ENCODE measurements around the gene SMTNL1.

The SMTNL1 gene

GRCh38 chr11:57543593-57543992 lies 6.2 kb downstream of the SMTNL1 start:
- DNase-seq (ENCODE audit: low read depth in 1 of 2, low spot score in 1 of 2) = no peak

GRCh38 chr11:57544566-57544965 lies 7.2 kb downstream of the SMTNL1 start:
- DNase-seq (ENCODE audit: low read depth in 1 of 2, low spot score in 1 of 2) = no peak

GRCh38 chr11:57545883-57546282 lies 8.5 kb downstream of the SMTNL1 start:
- no peak for DNase-seq (ENCODE audit: low read depth in 1 of 2, low spot score in 1 of 2)

GRCh38 chr11:57546451-57546850 lies 9.1 kb downstream of the SMTNL1 start:
- DNase-seq (ENCODE audit: low read depth in 1 of 2, low spot score in 1 of 2) = no peak

- no peak for DNase-seq (ENCODE audit: low read depth in 1 of 2, low spot score in 1 of 2)
Measured at GRCh38 chr11:57546869-57547475, 9.6 kb downstream of the SMTNL1 start.

GRCh38 chr11:57547854-57548377 lies 10.5 kb downstream of the SMTNL1 start:
- no peak for DNase-seq (ENCODE audit: low read depth in 1 of 2, low spot score in 1 of 2)

- DNase-seq (ENCODE audit: low read depth in 1 of 2, low spot score in 1 of 2) = no peak
Measured at GRCh38 chr11:57549983-57550382, 12.6 kb downstream of the SMTNL1 start.

GRCh38 chr11:57551941-57552340 lies 14.5 kb downstream of the SMTNL1 start:
- DNase-seq (ENCODE audit: low read depth in 1 of 2, low spot score in 1 of 2) = no peak

GRCh38 chr11:57552479-57552878 lies 15.1 kb downstream of the SMTNL1 start:
- no peak for DNase-seq (ENCODE audit: low read depth in 1 of 2, low spot score in 1 of 2)

GRCh38 chr11:57555393-57555792 lies 18.0 kb downstream of the SMTNL1 start:
- DNase-seq (ENCODE audit: low read depth in 1 of 2, low spot score in 1 of 2) = no peak

- no peak for DNase-seq (ENCODE audit: low read depth in 1 of 2, low spot score in 1 of 2)
Measured at GRCh38 chr11:57556041-57556440, 18.6 kb downstream of the SMTNL1 start.

GRCh38 chr11:57560146-57560545 lies 22.8 kb downstream of the SMTNL1 start:
- DNase-seq (ENCODE audit: low read depth in 1 of 2, low spot score in 1 of 2) = no peak

- DNase-seq (ENCODE audit: low read depth in 1 of 2, low spot score in 1 of 2) = no peak
Measured at GRCh38 chr11:57562596-57562995, 25.2 kb downstream of the SMTNL1 start.

GRCh38 chr11:57566005-57566904 lies 28.9 kb downstream of the SMTNL1 start:
- no peak for DNase-seq (ENCODE audit: low read depth in 1 of 2, low spot score in 1 of 2)

- DNase-seq (ENCODE audit: low read depth in 1 of 2, low spot score in 1 of 2) = no peak
Measured at GRCh38 chr11:57566905-57567514, 29.6 kb downstream of the SMTNL1 start.

GRCh38 chr11:57567515-57568329 lies 30.3 kb downstream of the SMTNL1 start, which contains the start of gene UBE2L6:
Gene UBE2L6 (minus strand): TSS chr11:57567672. CDS start chr11:57567611, 61 bp downstream.
- DNase-seq (ENCODE audit: low read depth in 1 of 2, low spot score in 1 of 2) = peak; percentile 40 to 57

GRCh38 chr11:57568330-57568766 lies 31.0 kb downstream of the SMTNL1 start:
- peak; percentile 71 to 86 for DNase-seq (ENCODE audit: low read depth in 1 of 2, low spot score in 1 of 2)

- DNase-seq (ENCODE audit: low read depth in 1 of 2, low spot score in 1 of 2) = no peak
Measured at GRCh38 chr11:57571606-57572005, 34.2 kb downstream of the SMTNL1 start.

- no peak for DNase-seq (ENCODE audit: low read depth in 1 of 2, low spot score in 1 of 2)
Measured at GRCh38 chr11:57574061-57574460, 36.7 kb downstream of the SMTNL1 start.

GRCh38 chr11:57584341-57584740 lies 46.9 kb downstream of the SMTNL1 start:
- DNase-seq (ENCODE audit: low read depth in 1 of 2, low spot score in 1 of 2) = no peak

GRCh38 chr11:57585301-57585700 lies 47.9 kb downstream of the SMTNL1 start:
- DNase-seq (ENCODE audit: low read depth in 1 of 2, low spot score in 1 of 2) = no peak
